ENCODE results near the gene LRTM2.

GRCh38 chr12:1820191-1820895 lies at the start of gene LRTM2:
- no peak for TF ChIP-seq CTCF (conservative IDR thresholded peaks at IDR 0.05; ENCODE audit: low read depth, low read length)
- no peak for TF ChIP-seq RAD21 (IDR thresholded peaks at IDR 0.05; ENCODE audit: low read length)
- TF ChIP-seq BHLHE40 (IDR thresholded peaks at IDR 0.05; ENCODE audit: low read depth, low read length), result no peak
- no peak for TF ChIP-seq CHD1 (IDR thresholded peaks at IDR 0.05; ENCODE audit: low read depth, low read length)
- TF ChIP-seq POLR2A (IDR thresholded peaks at IDR 0.05; ENCODE audit: low read depth, low read length), result no peak

All from IMR-90 (cell line).